Measurements from ENCODE around the gene RNF213. TPM values are rescaled to one million over a fixed set of nuclear protein-coding genes. Genes with fewer than 3 reads are reported as not detected.

RNF213 gene
- total and polyA plus RNA-seq, 10 of the 15 experiments (the other 5 are each of a cell fraction or from before 2014, with no cell fraction given), result 18.6 to 145 (median 65.8) TPM

GRCh38 chr17:80379348-80379747, 118.7 kb downstream of the RNF213 start:
- Histone ChIP-seq H3K9me3 (replicated peaks; ENCODE audit: control insufficient read depth, insufficient read depth, low read length) (no peaks in the 10 kb centered on the region), H3K9ac (ENCODE audit: control insufficient read depth, insufficient read depth, low read length) (no peak overlapping the region), H3K79me2 (ENCODE audit: control insufficient read depth, insufficient read depth, low read length) (no peaks in the 10 kb centered on the region), H3K4me3 (no peak overlapping the region), H3K36me3 (ENCODE audit: control insufficient read depth in 2 of 2, insufficient read depth in 2 of 2, low read length in 1 of 2) (peaks cover 37 to 69% of the 10 kb centered on the region in 2 experiments), H3K4me1 (ENCODE audit: control insufficient read depth, insufficient read depth, low read length) (no peaks in the 10 kb centered on the region), H3K27me3 (replicated peaks in 1 of 2; ENCODE audit: control insufficient read depth in 2 of 2, insufficient read depth in 2 of 2, low read length in 1 of 2) (no peaks in the 10 kb centered on the region), H3K27ac (ENCODE audit: control insufficient read depth, insufficient read depth) (no peak overlapping the region), H3K4me2 (ENCODE audit: control insufficient read depth, insufficient read depth) (no peak overlapping the region), H4K20me1 (ENCODE audit: control insufficient read depth, insufficient read depth) (no peaks in the 10 kb centered on the region), H2AFZ (ENCODE audit: control insufficient read depth, low read depth, low read length) (no peak overlapping the region)
- CTCF ChIA-PET, result no interaction called here
- no TSS peak for BruUV-seq (replicated peaks)
- intact Hi-C loops (cut with micrococcal nuclease; ENCODE audit: unreplicated experiment) (no loop called here), in situ Hi-C loops (cut with MboI) (no loop called here)
- RAD21 ChIA-PET (ENCODE audit: unreplicated experiment), result no interaction called here
- POLR2A ChIA-PET, result no interaction called here
- TF ChIP-seq NFIC (IDR thresholded peaks at IDR 0.05; ENCODE audit: low read depth, low read length) (no peak), NKRF (conservative IDR thresholded peaks at IDR 0.05) (no peak), ZZZ3 (IDR thresholded peaks at IDR 0.05; ENCODE audit: control insufficient read depth, insufficient read length, low read depth) (no peak), ZNF207 (IDR thresholded peaks at IDR 0.05; ENCODE audit: borderline replicate concordance) (no peak), SIX5 (IDR thresholded peaks at IDR 0.05; ENCODE audit: low read depth, low read length, severe bottlenecking) (no peak), KAT2A (conservative IDR thresholded peaks at IDR 0.05; ENCODE audit: control insufficient read depth, low read depth, low read length) (no peak), MYC (IDR thresholded peaks at IDR 0.05; ENCODE audit: insufficient read depth, insufficient read length, insufficient replicate concordance, low read length, severe bottlenecking) (no peak)
- 94% methylated on average over 9 of the region's 9 CpGs for WGBS (ENCODE audit: insufficient coverage, insufficient replicate concordance, low lambda C conversion rate, missing lambda C conversion rate)
- SMC1A ChIA-PET (ENCODE audit: uncharacterized antibody, unreplicated experiment), result no interaction called here
- ATAC-seq, result no peak
- FAIRE-seq, result no peak
- DNase-seq (ENCODE audit: low read depth, low spot score), result no peak

All from GM12878 (cell line).